B cell (primary cell): ENCODE results near the gene PHF13.

Experiments used
- CTCF ChIP-seq: fragments of 200-600 bp; IDR thresholded peaks from one replicate; pipeline ENCODE4 v1.8.0; 2022; ENCODE audit warnings: antibody characterized with exemption, mild to moderate bottlenecking
- EZH2 ChIP-seq: IDR thresholded peaks from 2 replicates; pipeline ENCODE4 v1.6.1; 2012; ENCODE audit warnings: borderline replicate concordance, low read depth, mild to moderate bottlenecking, moderate library complexity, low read length; ENCODE audit not compliant: insufficient read depth, poor library complexity, severe bottlenecking

- TF ChIP-seq CTCF (no peak), EZH2 (no peak)
These were observed 730 bp upstream of the PHF13 start for GRCh38 chr1:6612641-6613360.
